Central memory CD4-positive, alpha-beta T cell (primary cell): ENCODE measurements around the gene IL36G.
"Not testable (repeated sequence)": the region's sequence is repeated elsewhere in the genome, so short reads cannot be mapped to it uniquely, and the experiment has no call there.

Source experiments
- DNase-seq: peaks from one replicate; pipeline ENCODE4 v3.0.0; 2022
- total RNA-seq, 3 experiments: gene quantifications; one replicate each; lab custom pipeline; 2026; lab: John Stamatoyannopoulos, UW

The IL36G gene
- total RNA-seq, result 0 to 0.19 (median 0) reads per million in 3 experiments

- DNase-seq, result no peak
Observed at GRCh38 chr2:112977559-112978056, at the start of gene IL36G. IL36G (plus strand) TSS chr2:112978006; CDS start chr2:112978639, 633 bp downstream.

DNA sequence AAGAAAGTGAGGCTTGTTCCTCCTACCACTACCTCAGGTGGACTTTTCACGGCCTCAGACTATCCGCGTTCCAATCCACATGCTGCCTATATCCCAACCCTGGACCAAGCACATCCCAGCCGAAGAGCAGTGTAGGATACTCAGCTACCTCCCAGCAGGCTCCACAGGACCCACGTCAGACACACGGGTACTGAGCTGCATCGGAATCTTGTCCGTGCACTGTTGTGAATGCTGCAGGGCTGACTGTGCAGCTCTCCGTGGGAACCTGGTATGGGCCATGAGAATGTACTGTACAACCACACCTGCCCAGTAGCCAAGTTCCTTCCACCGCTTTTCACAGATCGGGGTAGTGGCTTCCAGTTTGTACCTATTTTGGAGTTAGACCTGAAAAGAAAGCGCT is 44.5 kb upstream of the IL36G start:
- no peak for DNase-seq

DNA sequence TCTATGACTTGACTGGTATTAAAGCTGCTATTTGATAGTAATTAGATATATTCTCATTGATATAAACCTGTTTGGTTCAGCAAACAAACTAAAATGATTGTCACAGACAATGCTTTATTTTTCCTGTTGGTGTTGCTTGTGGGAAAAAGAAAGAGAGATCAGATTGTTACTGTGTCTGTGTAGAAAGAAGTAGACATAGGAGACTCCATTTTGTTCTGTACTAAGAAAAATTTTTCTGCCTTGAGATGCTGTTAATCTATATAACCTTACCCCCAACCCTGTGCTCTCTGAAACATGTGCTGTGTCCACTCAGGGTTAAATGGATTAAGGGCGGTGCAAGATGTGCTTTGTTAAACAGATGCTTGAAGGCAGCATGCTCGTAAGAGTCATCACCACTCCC is 43.7 kb upstream of the IL36G start:
- not testable (repeated sequence) for DNase-seq

- DNase-seq, result no peak
Observed at GRCh38 chr2:112936927-112937232, 40.9 kb upstream of the IL36G start.

GRCh38 chr2:112938904-112939303 is 38.9 kb upstream of the IL36G start:
- DNase-seq, result no peak

DNA sequence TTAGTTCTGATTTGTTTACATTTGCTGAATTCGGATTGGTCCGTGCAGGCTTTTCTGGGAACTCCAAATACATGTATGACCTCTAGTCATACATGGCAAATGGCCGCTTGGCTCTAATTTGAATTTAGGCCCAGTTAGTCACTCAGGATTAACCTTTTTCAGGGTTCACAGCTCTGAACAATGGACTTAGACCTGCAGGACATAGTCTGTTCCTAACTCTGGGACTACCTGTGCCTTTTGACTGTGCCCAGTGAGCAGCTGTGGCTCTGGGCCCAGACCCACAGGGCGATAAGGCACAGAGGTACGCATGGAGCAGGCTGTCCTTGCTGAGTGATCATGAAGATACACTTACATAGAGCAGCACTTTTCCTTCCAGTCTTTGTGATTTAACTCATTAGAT is 38.4 kb upstream of the IL36G start:
- DNase-seq, result no peak

DNA sequence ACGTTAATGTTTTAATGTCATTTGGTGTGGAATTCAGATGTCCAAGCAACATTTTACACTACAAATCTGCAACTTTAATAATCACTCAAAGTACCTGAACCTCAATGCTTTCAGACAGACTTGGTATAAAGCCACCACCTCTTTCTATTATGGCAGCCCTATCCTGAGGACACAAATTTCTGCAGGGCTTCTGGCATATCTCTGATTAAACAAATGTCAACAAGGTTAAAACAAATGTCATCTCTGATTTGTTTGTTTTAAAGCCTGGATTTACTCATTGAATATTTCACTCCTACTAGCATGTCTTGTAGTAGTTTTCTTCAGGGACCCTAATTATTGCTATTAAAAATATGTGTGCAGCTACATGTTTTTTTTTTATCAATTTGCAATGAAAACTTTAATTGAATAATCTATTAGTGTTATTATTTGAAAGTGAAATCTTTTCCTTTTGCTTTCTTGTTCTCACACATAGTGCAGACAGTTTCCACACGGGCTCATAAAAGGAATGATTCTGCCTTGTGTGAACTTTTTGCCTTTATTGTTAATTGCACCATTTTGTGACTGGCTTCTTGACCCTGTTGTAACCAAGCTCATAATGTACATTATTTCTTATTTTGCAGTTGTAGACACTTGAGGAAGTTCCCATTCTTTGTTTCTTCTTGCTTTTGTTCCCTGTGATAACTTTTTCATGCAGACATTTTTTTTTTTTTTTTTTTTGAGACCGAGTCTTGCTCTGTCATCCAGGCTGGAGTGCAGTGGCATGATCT is 36.8 kb upstream of the IL36G start:
- DNase-seq, result no peak

- peak; percentile 22 for DNase-seq
Observed at GRCh38 chr2:112941753-112942653, 35.8 kb upstream of the IL36G start.

DNA sequence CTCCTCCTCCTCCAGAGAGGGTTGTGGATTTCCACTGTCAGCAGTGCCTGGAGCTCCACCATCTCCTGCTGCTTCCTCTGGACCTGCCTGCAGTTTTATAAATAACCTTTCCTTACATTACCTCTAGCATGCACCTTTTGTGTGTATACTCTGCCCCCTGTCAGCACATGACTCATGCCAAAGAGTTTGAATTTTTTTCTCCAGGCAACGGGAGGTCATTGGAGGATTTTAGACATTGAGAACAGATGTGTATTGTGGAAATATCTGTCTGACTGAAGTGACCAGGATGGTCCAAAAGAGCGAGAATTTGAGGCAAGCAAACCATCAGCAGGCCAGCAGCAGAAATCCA is 35.2 kb upstream of the IL36G start:
- no peak for DNase-seq

DNA sequence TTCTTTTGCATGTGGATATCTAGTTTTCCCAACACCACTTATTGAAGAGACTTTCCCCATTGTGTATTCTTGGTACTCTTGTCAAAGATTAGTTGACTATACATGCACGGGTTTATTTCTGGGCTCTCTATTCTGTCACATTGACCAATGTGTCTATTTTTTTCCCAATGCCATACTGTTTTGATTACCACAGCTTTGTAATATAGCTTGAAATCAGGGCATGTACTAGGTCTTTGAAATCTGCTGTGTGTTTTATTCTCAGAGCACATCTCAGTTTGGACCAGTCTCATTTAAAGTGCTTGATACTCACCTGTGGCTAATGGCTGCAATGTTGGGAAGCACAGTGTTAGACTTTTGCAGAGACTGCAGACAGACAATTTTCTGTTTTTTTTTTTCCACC is 32.8 kb upstream of the IL36G start:
- DNase-seq, result no peak

- DNase-seq, result no peak
Observed at GRCh38 chr2:112946086-112946485, 31.7 kb upstream of the IL36G start.

- DNase-seq, result no peak
Observed at GRCh38 chr2:112947374-112947773, 30.4 kb upstream of the IL36G start.

- no peak for DNase-seq
Observed at GRCh38 chr2:112949456-112949855, 28.4 kb upstream of the IL36G start.

DNA sequence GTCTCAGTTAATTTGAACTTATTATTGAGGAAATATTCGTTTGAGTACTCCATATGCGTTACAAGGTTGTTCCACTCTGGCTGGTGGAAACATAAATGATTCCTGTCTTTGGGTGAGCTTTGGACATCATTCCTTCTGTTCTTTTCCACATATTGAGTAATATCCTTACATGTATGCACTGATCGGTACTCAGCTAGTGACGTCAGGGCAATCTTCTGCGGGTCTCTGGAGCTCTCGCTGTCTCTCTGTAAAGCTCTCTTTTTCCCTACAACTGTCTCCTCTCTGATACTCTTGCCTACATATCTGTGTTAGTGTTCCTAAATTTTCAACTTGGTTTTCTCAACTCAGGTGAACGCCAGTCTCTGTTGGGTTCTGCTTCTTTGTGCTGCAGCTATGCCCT is 23.4 kb upstream of the IL36G start:
- no peak for DNase-seq

GRCh38 chr2:112957511-112957910 is 20.3 kb upstream of the IL36G start:
- no peak for DNase-seq

GRCh38 chr2:112958428-112959108 is 19.2 kb upstream of the IL36G start:
- DNase-seq, result peak; percentile 32

GRCh38 chr2:112959109-112959812 is 18.5 kb upstream of the IL36G start:
- DNase-seq, result no peak

DNA sequence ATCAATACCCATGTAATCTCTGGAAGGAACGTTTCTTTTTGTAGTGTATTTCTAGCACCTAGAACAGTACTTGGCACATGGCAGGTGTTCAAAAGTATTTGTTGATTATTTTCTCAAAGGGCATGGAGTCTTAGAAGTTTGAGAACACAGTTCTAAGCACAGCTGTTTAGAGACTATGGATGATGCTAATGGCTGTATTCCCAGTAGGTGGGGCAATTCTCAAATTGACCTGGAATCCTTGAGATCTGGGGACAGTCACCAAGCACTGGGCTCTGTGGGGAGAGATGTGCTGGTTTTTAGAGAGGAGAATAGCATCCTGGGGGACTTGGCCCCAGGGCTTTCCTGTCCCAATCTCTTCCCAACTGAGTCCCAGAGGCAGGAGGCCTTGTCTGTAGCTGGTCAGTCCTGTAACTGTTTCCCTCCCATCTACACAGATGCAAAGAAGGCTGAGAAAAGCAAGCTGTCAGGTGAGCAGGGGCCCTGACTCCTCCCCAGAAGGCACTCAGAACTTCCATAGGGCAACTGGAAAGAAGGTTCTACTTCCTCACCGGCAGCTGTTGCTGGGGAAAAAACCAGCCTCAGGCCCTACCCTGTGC is 17.5 kb upstream of the IL36G start:
- no peak for DNase-seq

DNA sequence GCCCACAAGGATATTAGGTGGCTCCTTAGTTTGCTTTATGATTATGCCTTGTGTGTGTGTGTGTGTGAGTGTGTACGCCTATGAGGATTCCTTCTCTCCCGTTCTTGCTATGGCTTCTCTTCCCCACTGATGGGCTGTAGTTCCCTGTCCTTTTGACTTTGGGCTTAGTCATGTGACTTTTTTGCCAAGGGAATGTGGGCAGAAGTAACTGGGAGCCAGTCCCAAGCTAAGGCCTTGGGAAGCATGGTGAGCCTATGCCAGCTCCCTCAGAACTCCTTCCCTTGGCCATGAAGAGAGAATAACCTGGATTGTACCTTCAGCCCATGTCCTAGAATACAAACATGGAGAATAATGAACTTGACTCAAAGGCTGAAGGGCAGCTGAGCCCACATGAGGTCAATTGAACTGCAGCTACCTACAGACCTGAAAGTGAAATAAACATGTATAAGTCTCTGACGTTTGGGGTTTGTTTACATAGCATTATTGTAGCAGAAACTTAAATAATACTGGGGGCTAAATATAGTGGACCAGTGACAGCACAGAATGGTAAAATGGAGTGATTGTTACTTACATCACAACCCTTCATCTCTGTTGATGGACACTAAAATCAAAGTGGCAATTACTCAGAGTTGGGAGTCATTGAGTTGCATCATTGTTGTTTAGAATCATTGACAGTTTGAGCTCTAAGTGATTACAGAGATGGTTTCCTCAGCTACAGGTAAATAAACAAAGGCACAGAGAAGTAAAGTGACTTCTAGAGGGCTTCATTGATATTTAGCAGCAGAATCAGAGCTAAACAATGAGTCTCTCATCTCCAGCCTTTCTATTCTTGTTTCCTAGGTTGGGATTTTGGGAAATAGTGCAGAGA is 15.3 kb upstream of the IL36G start:
- DNase-seq, result no peak

GRCh38 chr2:112967023-112967422 is 10.8 kb upstream of the IL36G start:
- no peak for DNase-seq

- no peak for DNase-seq
Observed at GRCh38 chr2:112972423-112973086, 5.3 kb upstream of the IL36G start.
